Measurements from ENCODE around the gene PTF1A.

PTF1A gene

GRCh38 chr10:23197416-23197861 lies 5.3 kb downstream of the PTF1A start:
- Histone ChIP-seq H3K4me3 (ENCODE audit: low read depth, low read length) (no peak overlapping the region), H3K36me3 (ENCODE audit: insufficient read depth, low read length) (no peaks in the 10 kb centered on the region), H3K27ac (ENCODE audit: low read depth, low read length) (no peak overlapping the region), H3K27me3 (ENCODE audit: insufficient read depth, low read length) (peaks cover 98% of the 10 kb centered on the region), H3K79me2 (ENCODE audit: control insufficient read depth, insufficient read depth, low read length, unreplicated experiment) (no peaks in the 10 kb centered on the region), H2AFZ (ENCODE audit: low read length, unreplicated experiment) (no peak overlapping the region), H3K4me1 (ENCODE audit: control insufficient read depth, insufficient read depth, low read length, unreplicated experiment) (no peaks in the 10 kb centered on the region)

GRCh38 chr10:23198610-23198939 lies 6.5 kb downstream of the PTF1A start:
- no peaks in the 10 kb centered on the region for H3K4me1 ChIP-seq (ENCODE audit: control insufficient read depth, insufficient read depth, low read length, unreplicated experiment)
- no peaks in the 10 kb centered on the region for H3K79me2 ChIP-seq (ENCODE audit: control insufficient read depth, insufficient read depth, low read length, unreplicated experiment)
- H2AFZ ChIP-seq (ENCODE audit: low read length, unreplicated experiment), result no peak overlapping the region
- no peaks in the 10 kb centered on the region for H3K36me3 ChIP-seq (ENCODE audit: insufficient read depth, low read length)
- peaks cover 100% of the 10 kb centered on the region for H3K27me3 ChIP-seq (ENCODE audit: insufficient read depth, low read length)
- no peak overlapping the region for H3K4me3 ChIP-seq (ENCODE audit: low read depth, low read length)
- no peak overlapping the region for H3K27ac ChIP-seq (ENCODE audit: low read depth, low read length)

GRCh38 chr10:23198940-23199767 lies 7.0 kb downstream of the PTF1A start:
- Histone ChIP-seq H3K4me1 (ENCODE audit: control insufficient read depth, insufficient read depth, low read length, unreplicated experiment) (no peaks in the 10 kb centered on the region), H3K27me3 (ENCODE audit: insufficient read depth, low read length) (peaks cover 100% of the 10 kb centered on the region), H3K36me3 (ENCODE audit: insufficient read depth, low read length) (no peaks in the 10 kb centered on the region), H3K27ac (ENCODE audit: low read depth, low read length) (no peak overlapping the region), H3K4me3 (ENCODE audit: low read depth, low read length) (no peak overlapping the region), H3K79me2 (ENCODE audit: control insufficient read depth, insufficient read depth, low read length, unreplicated experiment) (no peaks in the 10 kb centered on the region), H2AFZ (ENCODE audit: low read length, unreplicated experiment) (no peak overlapping the region)

GRCh38 chr10:23199768-23200511 lies 7.8 kb downstream of the PTF1A start:
- Histone ChIP-seq H3K27me3 (ENCODE audit: insufficient read depth, low read length) (peaks cover 100% of the 10 kb centered on the region), H3K4me1 (ENCODE audit: control insufficient read depth, insufficient read depth, low read length, unreplicated experiment) (no peaks in the 10 kb centered on the region), H2AFZ (ENCODE audit: low read length, unreplicated experiment) (no peak overlapping the region), H3K79me2 (ENCODE audit: control insufficient read depth, insufficient read depth, low read length, unreplicated experiment) (no peaks in the 10 kb centered on the region), H3K4me3 (ENCODE audit: low read depth, low read length) (no peak overlapping the region), H3K36me3 (ENCODE audit: insufficient read depth, low read length) (no peaks in the 10 kb centered on the region), H3K27ac (ENCODE audit: low read depth, low read length) (no peak overlapping the region)

- H3K4me3 ChIP-seq (ENCODE audit: low read depth, low read length), result no peak overlapping the region
- no peak overlapping the region for H3K27ac ChIP-seq (ENCODE audit: low read depth, low read length)
- H3K27me3 ChIP-seq (ENCODE audit: insufficient read depth, low read length), result peaks cover 100% of the 10 kb centered on the region
- H3K36me3 ChIP-seq (ENCODE audit: insufficient read depth, low read length), result no peaks in the 10 kb centered on the region
- H2AFZ ChIP-seq (ENCODE audit: low read length, unreplicated experiment), result no peak overlapping the region
- no peaks in the 10 kb centered on the region for H3K4me1 ChIP-seq (ENCODE audit: control insufficient read depth, insufficient read depth, low read length, unreplicated experiment)
- H3K79me2 ChIP-seq (ENCODE audit: control insufficient read depth, insufficient read depth, low read length, unreplicated experiment), result no peaks in the 10 kb centered on the region
Observed at GRCh38 chr10:23200586-23200985, 8.5 kb downstream of the PTF1A start.

GRCh38 chr10:23200997-23201652 lies 9.0 kb downstream of the PTF1A start:
- peaks cover 100% of the 10 kb centered on the region for H3K27me3 ChIP-seq (ENCODE audit: insufficient read depth, low read length)
- H3K4me1 ChIP-seq (ENCODE audit: control insufficient read depth, insufficient read depth, low read length, unreplicated experiment), result no peaks in the 10 kb centered on the region
- no peak overlapping the region for H2AFZ ChIP-seq (ENCODE audit: low read length, unreplicated experiment)
- H3K4me3 ChIP-seq (ENCODE audit: low read depth, low read length), result no peak overlapping the region
- H3K36me3 ChIP-seq (ENCODE audit: insufficient read depth, low read length), result no peaks in the 10 kb centered on the region
- no peak overlapping the region for H3K27ac ChIP-seq (ENCODE audit: low read depth, low read length)
- no peaks in the 10 kb centered on the region for H3K79me2 ChIP-seq (ENCODE audit: control insufficient read depth, insufficient read depth, low read length, unreplicated experiment)

GRCh38 chr10:23201837-23202236 lies 9.7 kb downstream of the PTF1A start:
- Histone ChIP-seq H3K79me2 (ENCODE audit: control insufficient read depth, insufficient read depth, low read length, unreplicated experiment) (no peaks in the 10 kb centered on the region), H3K4me1 (ENCODE audit: control insufficient read depth, insufficient read depth, low read length, unreplicated experiment) (no peaks in the 10 kb centered on the region), H3K36me3 (ENCODE audit: insufficient read depth, low read length) (no peaks in the 10 kb centered on the region), H2AFZ (ENCODE audit: low read length, unreplicated experiment) (no peak overlapping the region), H3K27ac (ENCODE audit: low read depth, low read length) (no peak overlapping the region), H3K4me3 (ENCODE audit: low read depth, low read length) (no peak overlapping the region), H3K27me3 (ENCODE audit: insufficient read depth, low read length) (peaks cover 98% of the 10 kb centered on the region)

- peaks cover 98% of the 10 kb centered on the region for H3K27me3 ChIP-seq (ENCODE audit: insufficient read depth, low read length)
- H2AFZ ChIP-seq (ENCODE audit: low read length, unreplicated experiment), result no peak overlapping the region
- no peaks in the 10 kb centered on the region for H3K36me3 ChIP-seq (ENCODE audit: insufficient read depth, low read length)
- no peak overlapping the region for H3K4me3 ChIP-seq (ENCODE audit: low read depth, low read length)
- no peak overlapping the region for H3K27ac ChIP-seq (ENCODE audit: low read depth, low read length)
- H3K4me1 ChIP-seq (ENCODE audit: control insufficient read depth, insufficient read depth, low read length, unreplicated experiment), result no peaks in the 10 kb centered on the region
- no peaks in the 10 kb centered on the region for H3K79me2 ChIP-seq (ENCODE audit: control insufficient read depth, insufficient read depth, low read length, unreplicated experiment)
Observed at GRCh38 chr10:23202779-23203178, 10.7 kb downstream of the PTF1A start.

GRCh38 chr10:23203369-23204325 lies 11.5 kb downstream of the PTF1A start:
- Histone ChIP-seq H3K36me3 (ENCODE audit: insufficient read depth, low read length) (no peaks in the 10 kb centered on the region), H3K27ac (ENCODE audit: low read depth, low read length) (no peak overlapping the region), H3K27me3 (ENCODE audit: insufficient read depth, low read length) (peaks cover 98% of the 10 kb centered on the region), H3K4me3 (ENCODE audit: low read depth, low read length) (no peak overlapping the region), H3K79me2 (ENCODE audit: control insufficient read depth, insufficient read depth, low read length, unreplicated experiment) (no peaks in the 10 kb centered on the region), H3K4me1 (ENCODE audit: control insufficient read depth, insufficient read depth, low read length, unreplicated experiment) (no peaks in the 10 kb centered on the region), H2AFZ (ENCODE audit: low read length, unreplicated experiment) (no peak overlapping the region)

- no peak overlapping the region for H2AFZ ChIP-seq (ENCODE audit: low read length, unreplicated experiment)
- no peak overlapping the region for H3K4me3 ChIP-seq (ENCODE audit: low read depth, low read length)
- H3K27ac ChIP-seq (ENCODE audit: low read depth, low read length), result no peak overlapping the region
- no peaks in the 10 kb centered on the region for H3K36me3 ChIP-seq (ENCODE audit: insufficient read depth, low read length)
- H3K4me1 ChIP-seq (ENCODE audit: control insufficient read depth, insufficient read depth, low read length, unreplicated experiment), result no peaks in the 10 kb centered on the region
- peaks cover 94% of the 10 kb centered on the region for H3K27me3 ChIP-seq (ENCODE audit: insufficient read depth, low read length)
- no peaks in the 10 kb centered on the region for H3K79me2 ChIP-seq (ENCODE audit: control insufficient read depth, insufficient read depth, low read length, unreplicated experiment)
Observed at GRCh38 chr10:23204773-23205172, 12.7 kb downstream of the PTF1A start.
